WTC11 (cell line): Measurements from ENCODE around the gene ARL4C. TPM values are rescaled to one million over a fixed set of nuclear protein-coding genes. Genes with fewer than 3 reads are reported as not detected.

ENCODE experiments used
- ATAC-seq: fragments of 200-7000 bp; cut with Tn5 transposase; 2 replicates; pipeline ENCODE4 v1.10.0; 2021; ENCODE audit warnings: mild to moderate bottlenecking, moderate library complexity
- CTCF ChIA-PET: fragments of 300-600 bp; sonication (Branson Sonifier 250); formaldehyde crosslinking; loops from one replicate; lab custom pipeline; 2021; ENCODE audit warnings: antibody characterized with exemption; lab: Charles Lee
- POLR2A ChIA-PET: fragments of 350-600 bp; sonication (Branson Sonifier 250); formaldehyde crosslinking; loops from one replicate; lab custom pipeline; 2021; ENCODE audit warnings: antibody characterized with exemption; lab: Charles Lee
- DNase-seq: peaks from one replicate; pipeline ENCODE4 v3.0.0; 2021; ENCODE audit warnings: low spot score
- H3K27ac Mint-ChIP-seq: 2 replicates; pipeline ENCODE4 v1.8.0; 2021; ENCODE audit warnings: mixed read lengths
- H3K27me3 Mint-ChIP-seq: 2 replicates; pipeline ENCODE4 v1.8.0; 2021; ENCODE audit warnings: low read depth, mild to moderate bottlenecking, moderate library complexity, mixed read lengths
- H3K36me3 Mint-ChIP-seq: 2 replicates; pipeline ENCODE4 v1.8.0; 2021; ENCODE audit warnings: mixed read lengths
- H3K4me1 Mint-ChIP-seq: 2 replicates; pipeline ENCODE4 v1.8.0; 2022; ENCODE audit warnings: mixed read lengths
- H3K4me3 Mint-ChIP-seq: 2 replicates; pipeline ENCODE4 v1.8.0; 2021; ENCODE audit warnings: mild to moderate bottlenecking, moderate library complexity, mixed read lengths
- H3K9me3 Mint-ChIP-seq: 2 replicates; pipeline ENCODE4 v1.8.0; 2021; ENCODE audit warnings: mixed read lengths
- EMX1 ChIP-seq: fragments of 250-450 bp; sonication (Bioruptor Pico); IDR thresholded peaks from 2 replicates; pipeline ENCODE4 v1.8.0; 2021; ENCODE audit warnings: mild to moderate bottlenecking
- FOXJ3 ChIP-seq: sonication (generic); formaldehyde crosslinking; IDR thresholded peaks from 2 replicates; pipeline ENCODE4 v1.9.0; 2021; ENCODE audit warnings: missing genetic modification reagents, mild to moderate bottlenecking, borderline replicate concordance
- FOXP1 ChIP-seq: sonication (generic); formaldehyde crosslinking; IDR thresholded peaks from 2 replicates; pipeline ENCODE4 v1.8.0; 2022; ENCODE audit warnings: missing genetic modification reagents, mild to moderate bottlenecking, moderate library complexity, borderline replicate concordance
- NR2C2 ChIP-seq: sonication (generic); formaldehyde crosslinking; IDR thresholded peaks from 2 replicates; pipeline ENCODE4 v1.8.0; 2022; ENCODE audit warnings: mild to moderate bottlenecking, missing genetic modification reagents
- RELA ChIP-seq: sonication (generic); formaldehyde crosslinking; IDR thresholded peaks from 2 replicates; pipeline ENCODE4 v1.8.1; 2022; ENCODE audit warnings: missing genetic modification reagents, mild to moderate bottlenecking, borderline replicate concordance
- RORB ChIP-seq: fragments of 250-450 bp; sonication (Bioruptor Pico); IDR thresholded peaks from 2 replicates; pipeline ENCODE4 v1.9.0; 2021; ENCODE audit warnings: mild to moderate bottlenecking
- TCF7 ChIP-seq: sonication (generic); formaldehyde crosslinking; IDR thresholded peaks from 2 replicates; pipeline ENCODE4 v1.8.0; 2022; ENCODE audit warnings: mild to moderate bottlenecking, low read depth, missing genetic modification reagents, moderate library complexity
- ZNF232 ChIP-seq: sonication (generic); formaldehyde crosslinking; IDR thresholded peaks from 2 replicates; pipeline ENCODE4 v1.8.0; 2022; ENCODE audit warnings: mild to moderate bottlenecking, missing genetic modification reagents
- ZNF317 ChIP-seq: sonication (generic); formaldehyde crosslinking; IDR thresholded peaks from 2 replicates; pipeline ENCODE4 v1.8.1; 2023; ENCODE audit warnings: low read depth, mild to moderate bottlenecking, moderate library complexity, missing genetic modification reagents, borderline replicate concordance
- ZNF416 ChIP-seq: fragments of 250-450 bp; sonication (Bioruptor Pico); IDR thresholded peaks from 2 replicates; pipeline ENCODE4 v1.9.0; 2021; ENCODE audit warnings: mild to moderate bottlenecking, inconsistent platforms
- total RNA-seq: library from RNA; stranded (reverse); gene quantifications from 3 replicates; pipeline ENCODE4 v1.2.3, GENCODE V29; 2021
- TF ChIP-seq, protein P1 (sequence below): sonication (generic); formaldehyde crosslinking; IDR thresholded peaks from 2 replicates; pipeline ENCODE4 v1.8.0; 2023; ENCODE audit warnings: mild to moderate bottlenecking, missing genetic modification reagents
- TF ChIP-seq, protein P2 (sequence below): sonication (generic); formaldehyde crosslinking; IDR thresholded peaks from 2 replicates; pipeline ENCODE4 v1.8.0; 2022; ENCODE audit warnings: mild to moderate bottlenecking, missing genetic modification reagents
- TF ChIP-seq, protein P3 (sequence below): sonication (generic); formaldehyde crosslinking; conservative IDR thresholded peaks from 2 replicates; pipeline ENCODE4 v1.8.1; 2023; ENCODE audit warnings: mild to moderate bottlenecking, low read depth, missing genetic modification reagents, moderate library complexity
- TF ChIP-seq, protein P4 (sequence below): fragments of 250-450 bp; sonication (Bioruptor Pico); IDR thresholded peaks from 2 replicates; pipeline ENCODE4 v2.1.2; 2022; ENCODE audit warnings: mild to moderate bottlenecking, moderate library complexity
- TF ChIP-seq, protein P5 (sequence below): fragments of 250-450 bp; sonication (Bioruptor Pico); conservative IDR thresholded peaks from 2 replicates; pipeline ENCODE4 v1.9.0; 2021; ENCODE audit warnings: mild to moderate bottlenecking

ARL4C gene
- total RNA-seq, 1 experiment from 2014 or later, result 10.6 TPM

DNA sequence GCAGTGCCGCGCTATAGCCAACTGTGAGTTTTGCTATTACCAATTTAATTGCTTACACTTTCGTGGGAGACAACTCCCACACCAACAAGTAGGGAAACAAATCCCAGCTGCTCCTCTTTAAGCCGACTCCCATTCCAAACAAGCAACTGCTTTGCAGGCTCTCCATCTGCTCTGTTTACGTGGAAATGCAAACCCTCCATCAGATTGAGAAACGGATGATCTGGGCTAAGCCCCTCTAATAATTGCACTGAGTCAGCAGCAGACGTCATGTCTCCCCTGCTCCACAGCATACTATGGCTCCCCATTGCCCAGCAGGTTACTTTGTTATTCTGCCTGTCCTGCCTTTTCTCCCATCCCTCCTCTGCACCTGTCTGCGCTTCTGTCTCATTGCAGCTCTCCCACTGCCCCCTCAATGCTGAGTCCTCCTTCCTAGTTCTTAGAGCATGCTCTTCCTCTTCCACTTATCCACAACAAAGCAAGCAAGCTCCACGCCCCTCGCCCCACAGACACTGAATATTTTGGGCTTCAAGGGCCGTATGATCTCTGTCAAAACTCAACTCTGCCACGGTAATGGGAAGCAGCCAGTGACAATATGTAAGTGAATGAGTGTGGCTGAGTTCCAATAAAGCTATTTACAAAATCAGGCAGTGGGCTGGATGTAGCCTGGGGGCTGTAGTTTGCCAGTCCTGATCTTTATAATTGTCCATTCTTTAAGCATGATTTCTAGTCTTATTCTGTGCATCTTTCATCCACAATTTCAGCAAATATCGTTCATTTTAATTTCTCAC, 39.5 kb upstream of the ARL4C start:
- ChIA-PET POLR2A (no interaction called here), CTCF (interaction anchor here (0.6 to 2.3 kb wide), 2 partner anchors 9 to 489 kb away, joined by 4 to 10 read pairs; no protein-coding TSS in a partner anchor)
- ATAC-seq (no peak), DNase-seq (no peak)
- TF ChIP-seq, protein P1, sequence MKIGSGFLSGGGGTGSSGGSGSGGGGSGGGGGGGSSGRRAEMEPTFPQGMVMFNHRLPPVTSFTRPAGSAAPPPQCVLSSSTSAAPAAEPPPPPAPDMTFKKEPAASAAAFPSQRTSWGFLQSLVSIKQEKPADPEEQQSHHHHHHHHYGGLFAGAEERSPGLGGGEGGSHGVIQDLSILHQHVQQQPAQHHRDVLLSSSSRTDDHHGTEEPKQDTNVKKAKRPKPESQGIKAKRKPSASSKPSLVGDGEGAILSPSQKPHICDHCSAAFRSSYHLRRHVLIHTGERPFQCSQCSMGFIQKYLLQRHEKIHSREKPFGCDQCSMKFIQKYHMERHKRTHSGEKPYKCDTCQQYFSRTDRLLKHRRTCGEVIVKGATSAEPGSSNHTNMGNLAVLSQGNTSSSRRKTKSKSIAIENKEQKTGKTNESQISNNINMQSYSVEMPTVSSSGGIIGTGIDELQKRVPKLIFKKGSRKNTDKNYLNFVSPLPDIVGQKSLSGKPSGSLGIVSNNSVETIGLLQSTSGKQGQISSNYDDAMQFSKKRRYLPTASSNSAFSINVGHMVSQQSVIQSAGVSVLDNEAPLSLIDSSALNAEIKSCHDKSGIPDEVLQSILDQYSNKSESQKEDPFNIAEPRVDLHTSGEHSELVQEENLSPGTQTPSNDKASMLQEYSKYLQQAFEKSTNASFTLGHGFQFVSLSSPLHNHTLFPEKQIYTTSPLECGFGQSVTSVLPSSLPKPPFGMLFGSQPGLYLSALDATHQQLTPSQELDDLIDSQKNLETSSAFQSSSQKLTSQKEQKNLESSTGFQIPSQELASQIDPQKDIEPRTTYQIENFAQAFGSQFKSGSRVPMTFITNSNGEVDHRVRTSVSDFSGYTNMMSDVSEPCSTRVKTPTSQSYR (CRISPR knock-in tag), result no peak
- TF ChIP-seq, protein P2, sequence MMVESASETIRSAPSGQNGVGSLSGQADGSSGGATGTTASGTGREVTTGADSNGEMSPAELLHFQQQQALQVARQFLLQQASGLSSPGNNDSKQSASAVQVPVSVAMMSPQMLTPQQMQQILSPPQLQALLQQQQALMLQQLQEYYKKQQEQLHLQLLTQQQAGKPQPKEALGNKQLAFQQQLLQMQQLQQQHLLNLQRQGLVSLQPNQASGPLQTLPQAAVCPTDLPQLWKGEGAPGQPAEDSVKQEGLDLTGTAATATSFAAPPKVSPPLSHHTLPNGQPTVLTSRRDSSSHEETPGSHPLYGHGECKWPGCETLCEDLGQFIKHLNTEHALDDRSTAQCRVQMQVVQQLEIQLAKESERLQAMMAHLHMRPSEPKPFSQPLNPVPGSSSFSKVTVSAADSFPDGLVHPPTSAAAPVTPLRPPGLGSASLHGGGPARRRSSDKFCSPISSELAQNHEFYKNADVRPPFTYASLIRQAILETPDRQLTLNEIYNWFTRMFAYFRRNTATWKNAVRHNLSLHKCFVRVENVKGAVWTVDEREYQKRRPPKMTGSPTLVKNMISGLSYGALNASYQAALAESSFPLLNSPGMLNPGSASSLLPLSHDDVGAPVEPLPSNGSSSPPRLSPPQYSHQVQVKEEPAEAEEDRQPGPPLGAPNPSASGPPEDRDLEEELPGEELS (CRISPR knock-in tag), result no peak
- TF ChIP-seq TCF7 (CRISPR knock-in tag), result no peak
- no peak for TF ChIP-seq ZNF232 (CRISPR knock-in tag)
- Mint-ChIP-seq H3K4me1 (no peaks in the 10 kb centered on the region), H3K9me3 (peaks cover 19% of the 10 kb centered on the region), H3K4me3 (no peak overlapping the region), H3K27me3 (no peaks in the 10 kb centered on the region), H3K27ac (no peak overlapping the region), H3K36me3 (peaks cover 4% of the 10 kb centered on the region; the same call in 1 of the 2 replicates)

DNA sequence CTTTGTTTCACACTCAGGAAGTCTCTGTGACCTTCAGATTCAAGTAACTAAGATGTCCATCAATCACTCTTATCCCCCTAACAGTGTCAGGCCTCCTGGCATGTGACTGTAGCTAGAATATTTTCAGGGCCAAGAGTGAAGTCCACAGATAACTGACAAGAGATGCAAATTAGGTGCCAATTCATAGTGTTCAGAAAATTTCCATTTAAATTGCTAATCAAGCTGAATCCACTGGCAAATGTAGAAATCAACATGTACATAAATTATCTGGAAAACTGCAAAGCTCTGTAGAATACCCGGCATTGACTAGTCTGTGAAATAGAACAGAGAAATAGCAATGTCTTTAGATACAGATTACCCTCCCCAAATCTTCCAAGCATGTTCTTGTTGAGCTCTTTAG, 38.6 kb upstream of the ARL4C start:
- POLR2A ChIA-PET, result no interaction called here
- H3K36me3 Mint-ChIP-seq, result peaks cover 7% of the 10 kb centered on the region
- no peak for DNase-seq
- no peak overlapping the region for H3K27ac Mint-ChIP-seq
- H3K4me1 Mint-ChIP-seq, result peaks cover 5% of the 10 kb centered on the region
- TF ChIP-seq RELA (CRISPR knock-in tag) (no peak), FOXP1 (CRISPR knock-in tag) (no peak), ZNF232 (CRISPR knock-in tag) (no peak), RORB (CRISPR knock-in tag) (no peak), ZNF416 (CRISPR knock-in tag) (no peak), EMX1 (CRISPR knock-in tag) (no peak), TCF7 (CRISPR knock-in tag) (no peak), FOXJ3 (CRISPR knock-in tag) (no peak), ZNF317 (CRISPR knock-in tag) (no peak), NR2C2 (CRISPR knock-in tag) (no peak)
- TF ChIP-seq, protein P3, sequence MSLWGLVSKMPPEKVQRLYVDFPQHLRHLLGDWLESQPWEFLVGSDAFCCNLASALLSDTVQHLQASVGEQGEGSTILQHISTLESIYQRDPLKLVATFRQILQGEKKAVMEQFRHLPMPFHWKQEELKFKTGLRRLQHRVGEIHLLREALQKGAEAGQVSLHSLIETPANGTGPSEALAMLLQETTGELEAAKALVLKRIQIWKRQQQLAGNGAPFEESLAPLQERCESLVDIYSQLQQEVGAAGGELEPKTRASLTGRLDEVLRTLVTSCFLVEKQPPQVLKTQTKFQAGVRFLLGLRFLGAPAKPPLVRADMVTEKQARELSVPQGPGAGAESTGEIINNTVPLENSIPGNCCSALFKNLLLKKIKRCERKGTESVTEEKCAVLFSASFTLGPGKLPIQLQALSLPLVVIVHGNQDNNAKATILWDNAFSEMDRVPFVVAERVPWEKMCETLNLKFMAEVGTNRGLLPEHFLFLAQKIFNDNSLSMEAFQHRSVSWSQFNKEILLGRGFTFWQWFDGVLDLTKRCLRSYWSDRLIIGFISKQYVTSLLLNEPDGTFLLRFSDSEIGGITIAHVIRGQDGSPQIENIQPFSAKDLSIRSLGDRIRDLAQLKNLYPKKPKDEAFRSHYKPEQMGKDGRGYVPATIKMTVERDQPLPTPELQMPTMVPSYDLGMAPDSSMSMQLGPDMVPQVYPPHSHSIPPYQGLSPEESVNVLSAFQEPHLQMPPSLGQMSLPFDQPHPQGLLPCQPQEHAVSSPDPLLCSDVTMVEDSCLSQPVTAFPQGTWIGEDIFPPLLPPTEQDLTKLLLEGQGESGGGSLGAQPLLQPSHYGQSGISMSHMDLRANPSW, result no peak
- TF ChIP-seq, protein P4, sequence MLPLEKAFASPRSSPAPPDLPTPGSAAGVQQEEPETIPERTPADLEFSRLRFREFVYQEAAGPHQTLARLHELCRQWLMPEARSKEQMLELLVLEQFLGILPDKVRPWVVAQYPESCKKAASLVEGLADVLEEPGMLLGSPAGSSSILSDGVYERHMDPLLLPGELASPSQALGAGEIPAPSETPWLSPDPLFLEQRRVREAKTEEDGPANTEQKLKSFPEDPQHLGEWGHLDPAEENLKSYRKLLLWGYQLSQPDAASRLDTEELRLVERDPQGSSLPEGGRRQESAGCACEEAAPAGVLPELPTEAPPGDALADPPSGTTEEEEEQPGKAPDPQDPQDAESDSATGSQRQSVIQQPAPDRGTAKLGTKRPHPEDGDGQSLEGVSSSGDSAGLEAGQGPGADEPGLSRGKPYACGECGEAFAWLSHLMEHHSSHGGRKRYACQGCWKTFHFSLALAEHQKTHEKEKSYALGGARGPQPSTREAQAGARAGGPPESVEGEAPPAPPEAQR (CRISPR knock-in tag), result no peak
- TF ChIP-seq, protein P5, sequence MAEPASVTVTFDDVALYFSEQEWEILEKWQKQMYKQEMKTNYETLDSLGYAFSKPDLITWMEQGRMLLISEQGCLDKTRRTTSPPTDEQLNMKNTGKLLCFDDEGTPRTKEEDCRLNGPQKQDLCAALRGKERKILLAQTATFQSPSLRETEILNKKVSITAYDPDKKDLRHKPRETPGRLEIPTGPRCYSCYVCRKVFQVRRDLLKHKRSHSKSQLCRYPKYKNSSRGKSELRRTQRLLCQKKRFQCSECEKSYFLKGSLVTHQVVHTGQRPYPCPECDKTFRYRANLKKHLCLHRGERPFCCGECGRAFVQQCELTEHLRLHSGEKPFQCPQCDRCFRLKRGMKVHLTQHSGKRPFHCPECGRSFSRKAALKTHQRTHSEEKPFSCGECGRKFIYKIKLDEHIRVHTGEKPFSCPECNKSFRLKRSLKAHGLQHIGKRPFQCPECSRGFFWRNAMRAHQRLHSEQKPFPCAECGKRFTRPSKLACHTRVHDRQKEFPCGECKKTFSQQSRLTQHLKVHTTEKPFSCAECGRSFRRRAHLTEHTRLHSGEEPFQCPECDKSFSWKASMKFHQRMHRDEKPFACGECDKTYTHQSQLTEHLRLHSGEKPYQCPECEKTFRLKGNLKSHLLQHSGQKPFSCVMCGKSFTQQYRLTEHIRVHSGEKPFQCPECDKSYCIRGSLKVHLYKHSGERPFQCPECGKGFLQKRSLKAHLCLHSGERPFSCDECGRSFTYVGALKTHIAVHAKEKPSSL (CRISPR knock-in tag), result no peak
- no peaks in the 10 kb centered on the region for H3K27me3 Mint-ChIP-seq
- ATAC-seq, result no peak
- no peak overlapping the region for H3K4me3 Mint-ChIP-seq
- peaks cover 23% of the 10 kb centered on the region for H3K9me3 Mint-ChIP-seq
- CTCF ChIA-PET, result interaction anchor here (0.6 to 2.3 kb wide), 2 partner anchors 10 to 490 kb away, joined by 4 to 10 read pairs; no protein-coding TSS in a partner anchor
